H1 (cell line): Measurements from ENCODE around the gene SCGB2B2. TPM values are rescaled to one million over a fixed set of nuclear protein-coding genes. Genes with fewer than 3 reads are reported as not detected.

ENCODE experiments used
- BCL11A ChIP-seq, 2 experiments: IDR thresholded peaks; one replicate each; pipeline ENCODE4 v1.6.1; 2011; ENCODE audit warnings: low read depth in 2 of 2, low read length in 2 of 2, mild to moderate bottlenecking in 2 of 2
- EGR1 ChIP-seq: IDR thresholded peaks from 2 replicates; pipeline ENCODE4 v1.6.1; 2011; ENCODE audit warnings: low read depth, low read length, borderline replicate concordance
- HDAC6 ChIP-seq: IDR thresholded peaks from one replicate; pipeline ENCODE4 v1.7.1; 2012; ENCODE audit warnings: low read depth, mild to moderate bottlenecking, inconsistent platforms, low read length, moderate library complexity
- SIX5 ChIP-seq: IDR thresholded peaks from 2 replicates; pipeline ENCODE4 v1.6.1; 2011; ENCODE audit warnings: mild to moderate bottlenecking, low read depth, low read length
- SP4 ChIP-seq: IDR thresholded peaks from 2 replicates; pipeline ENCODE4 v1.6.1; 2012; ENCODE audit warnings: low read length, inconsistent platforms
- TCF12 ChIP-seq: IDR thresholded peaks from 2 replicates; pipeline ENCODE4 v1.6.1; 2011; ENCODE audit warnings: low read depth, mild to moderate bottlenecking, low read length
- polyA plus RNA-seq, 7 experiments: library from polyadenylated mRNA; depleted of rRNA in 3 of 7; stranded (reverse) in 5 of 7; unstranded in 2 of 7; fragments of >200 nt in 5 of 7; fragments of 200-250 nt in 2 of 7; gene quantifications; 1 replicate in 5 of 7; 2 replicates in 1 of 7; 4 replicates in 1 of 7; pipeline versions ENCODE4 v1.2.1 to v1.2.3, GENCODE V29; 2011 to 2013; ENCODE audit warnings: missing spikeins in 2 of 7, mixed read lengths in 2 of 7
- total RNA-seq: library from RNA; stranded (reverse); fragmentation: NEBNext Ultra II Directional; extraction: Animal tissue kit (Norgen Biotek cat#: 25700); gene quantifications from 2 replicates; pipeline ENCODE4 v1.2.1, GENCODE V29; 2021

Gene SCGB2B2
- total and polyA plus RNA-seq, 2 of the 8 experiments (the other 6 are each of a cell fraction or from before 2014, with no cell fraction given): 0.09 TPM; not detected in 1

- TF ChIP-seq HDAC6: no peak
- TF ChIP-seq EGR1: no peak
- TF ChIP-seq TCF12: no peak
- no peak for TF ChIP-seq SIX5
- TF ChIP-seq BCL11A (IDR thresholded peaks at IDR 0.05; ENCODE audit: low read depth in 2 of 2, low read length in 2 of 2): no peak
- no peak for TF ChIP-seq SP4
These were observed 15.6 kb downstream of the SCGB2B2 start (continued) for GRCh38 chr19:34661357-34661756.
